Measurements from ENCODE around the gene ZCRB1.

DNA sequence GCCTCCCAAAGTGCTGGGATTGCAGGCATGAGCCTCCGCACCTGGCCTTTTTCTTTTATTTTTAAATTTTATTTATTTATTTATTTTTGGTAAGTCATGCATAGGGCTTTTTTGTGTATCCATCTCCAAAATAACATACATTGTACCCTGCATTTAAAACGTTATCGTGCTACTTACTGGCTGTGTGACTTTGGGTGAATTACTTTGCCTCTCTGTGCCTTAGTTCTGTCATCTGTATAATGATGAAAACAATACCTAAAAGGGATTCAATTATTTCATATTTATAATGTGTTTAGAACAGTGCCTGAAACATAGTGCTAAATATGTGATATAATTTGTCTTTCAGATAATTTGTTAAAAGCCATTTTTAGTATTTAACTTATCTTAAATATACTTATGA lies 19.6 kb downstream of the ZCRB1 start:
- TF ChIP-seq CREB1 (IDR thresholded peaks at IDR 0.05; ENCODE audit: low read depth) (no peak), EGR1 (IDR thresholded peaks at IDR 0.05) (no peak), YY1 (IDR thresholded peaks at IDR 0.05; ENCODE audit: low read depth) (no peak), EP300 (IDR thresholded peaks at IDR 0.05; ENCODE audit: borderline replicate concordance) (no peak), TAF1 (IDR thresholded peaks at IDR 0.05; ENCODE audit: low read depth) (no peak), NFIC (IDR thresholded peaks at IDR 0.05) (no peak), REST (IDR thresholded peaks at IDR 0.05; ENCODE audit: low read depth) (no peak), TCF12 (IDR thresholded peaks at IDR 0.05; ENCODE audit: low read depth) (no peak), RAD21 (IDR thresholded peaks at IDR 0.05; ENCODE audit: low read depth) (no peak), ZBTB7A (IDR thresholded peaks at IDR 0.05; ENCODE audit: low read depth) (no peak), CEBPB (IDR thresholded peaks at IDR 0.05) (no peak), USF1 (IDR thresholded peaks at IDR 0.05) (no peak), TEAD4 (IDR thresholded peaks at IDR 0.05) (no peak)
- TF ChIP-seq, protein P1, sequence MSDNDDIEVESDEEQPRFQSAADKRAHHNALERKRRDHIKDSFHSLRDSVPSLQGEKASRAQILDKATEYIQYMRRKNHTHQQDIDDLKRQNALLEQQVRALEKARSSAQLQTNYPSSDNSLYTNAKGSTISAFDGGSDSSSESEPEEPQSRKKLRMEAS (IDR thresholded peaks at IDR 0.05), result no peak

Data from Ishikawa (cell line).